ENCODE results near the gene PER2. TPM values are rescaled to one million over a fixed set of nuclear protein-coding genes. Genes with fewer than 3 reads are reported as not detected.

Gene PER2
- total RNA-seq, 1 experiment from 2014 or later: 6.6 TPM

DNA sequence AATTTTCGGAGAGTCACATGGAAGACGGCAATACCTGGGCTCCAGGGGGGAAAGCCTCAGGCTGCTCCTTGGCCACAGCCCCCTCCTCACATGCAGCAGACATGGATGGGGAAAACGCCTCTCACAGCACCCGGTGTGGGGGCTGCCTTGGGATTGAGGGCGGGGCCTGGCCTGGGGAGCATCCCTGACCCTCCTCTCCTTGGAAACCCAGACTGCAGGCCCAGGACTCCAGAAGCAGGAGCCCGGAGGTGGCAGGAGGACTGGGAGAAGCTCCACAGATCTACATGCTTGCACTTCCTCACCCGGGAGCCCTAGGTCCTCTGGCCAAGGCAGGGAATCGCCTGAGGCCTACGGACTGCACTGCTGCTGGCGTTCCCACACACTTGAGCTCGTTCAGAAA is 36.4 kb downstream of the PER2 start (continued):
- TF ChIP-seq, protein P1, sequence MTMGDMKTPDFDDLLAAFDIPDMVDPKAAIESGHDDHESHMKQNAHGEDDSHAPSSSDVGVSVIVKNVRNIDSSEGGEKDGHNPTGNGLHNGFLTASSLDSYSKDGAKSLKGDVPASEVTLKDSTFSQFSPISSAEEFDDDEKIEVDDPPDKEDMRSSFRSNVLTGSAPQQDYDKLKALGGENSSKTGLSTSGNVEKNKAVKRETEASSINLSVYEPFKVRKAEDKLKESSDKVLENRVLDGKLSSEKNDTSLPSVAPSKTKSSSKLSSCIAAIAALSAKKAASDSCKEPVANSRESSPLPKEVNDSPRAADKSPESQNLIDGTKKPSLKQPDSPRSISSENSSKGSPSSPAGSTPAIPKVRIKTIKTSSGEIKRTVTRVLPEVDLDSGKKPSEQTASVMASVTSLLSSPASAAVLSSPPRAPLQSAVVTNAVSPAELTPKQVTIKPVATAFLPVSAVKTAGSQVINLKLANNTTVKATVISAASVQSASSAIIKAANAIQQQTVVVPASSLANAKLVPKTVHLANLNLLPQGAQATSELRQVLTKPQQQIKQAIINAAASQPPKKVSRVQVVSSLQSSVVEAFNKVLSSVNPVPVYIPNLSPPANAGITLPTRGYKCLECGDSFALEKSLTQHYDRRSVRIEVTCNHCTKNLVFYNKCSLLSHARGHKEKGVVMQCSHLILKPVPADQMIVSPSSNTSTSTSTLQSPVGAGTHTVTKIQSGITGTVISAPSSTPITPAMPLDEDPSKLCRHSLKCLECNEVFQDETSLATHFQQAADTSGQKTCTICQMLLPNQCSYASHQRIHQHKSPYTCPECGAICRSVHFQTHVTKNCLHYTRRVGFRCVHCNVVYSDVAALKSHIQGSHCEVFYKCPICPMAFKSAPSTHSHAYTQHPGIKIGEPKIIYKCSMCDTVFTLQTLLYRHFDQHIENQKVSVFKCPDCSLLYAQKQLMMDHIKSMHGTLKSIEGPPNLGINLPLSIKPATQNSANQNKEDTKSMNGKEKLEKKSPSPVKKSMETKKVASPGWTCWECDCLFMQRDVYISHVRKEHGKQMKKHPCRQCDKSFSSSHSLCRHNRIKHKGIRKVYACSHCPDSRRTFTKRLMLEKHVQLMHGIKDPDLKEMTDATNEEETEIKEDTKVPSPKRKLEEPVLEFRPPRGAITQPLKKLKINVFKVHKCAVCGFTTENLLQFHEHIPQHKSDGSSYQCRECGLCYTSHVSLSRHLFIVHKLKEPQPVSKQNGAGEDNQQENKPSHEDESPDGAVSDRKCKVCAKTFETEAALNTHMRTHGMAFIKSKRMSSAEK (CRISPR knock-in tag; IDR thresholded peaks at IDR 0.05; ENCODE audit: borderline replicate concordance): no peak
- TF ChIP-seq ZNF317 (CRISPR knock-in tag; IDR thresholded peaks at IDR 0.05; ENCODE audit: borderline replicate concordance, low read depth) (no peak), ZNF121 (CRISPR knock-in tag; IDR thresholded peaks at IDR 0.05) (no peak), FOXP1 (CRISPR knock-in tag; IDR thresholded peaks at IDR 0.05; ENCODE audit: borderline replicate concordance) (no peak), OVOL2 (CRISPR knock-in tag; IDR thresholded peaks at IDR 0.05; ENCODE audit: borderline replicate concordance) (no peak), GABPB1 (CRISPR knock-in tag; IDR thresholded peaks at IDR 0.05) (no peak)
- TF ChIP-seq, protein P2, sequence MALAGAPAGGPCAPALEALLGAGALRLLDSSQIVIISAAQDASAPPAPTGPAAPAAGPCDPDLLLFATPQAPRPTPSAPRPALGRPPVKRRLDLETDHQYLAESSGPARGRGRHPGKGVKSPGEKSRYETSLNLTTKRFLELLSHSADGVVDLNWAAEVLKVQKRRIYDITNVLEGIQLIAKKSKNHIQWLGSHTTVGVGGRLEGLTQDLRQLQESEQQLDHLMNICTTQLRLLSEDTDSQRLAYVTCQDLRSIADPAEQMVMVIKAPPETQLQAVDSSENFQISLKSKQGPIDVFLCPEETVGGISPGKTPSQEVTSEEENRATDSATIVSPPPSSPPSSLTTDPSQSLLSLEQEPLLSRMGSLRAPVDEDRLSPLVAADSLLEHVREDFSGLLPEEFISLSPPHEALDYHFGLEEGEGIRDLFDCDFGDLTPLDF (CRISPR knock-in tag; IDR thresholded peaks at IDR 0.05): no peak

DNA sequence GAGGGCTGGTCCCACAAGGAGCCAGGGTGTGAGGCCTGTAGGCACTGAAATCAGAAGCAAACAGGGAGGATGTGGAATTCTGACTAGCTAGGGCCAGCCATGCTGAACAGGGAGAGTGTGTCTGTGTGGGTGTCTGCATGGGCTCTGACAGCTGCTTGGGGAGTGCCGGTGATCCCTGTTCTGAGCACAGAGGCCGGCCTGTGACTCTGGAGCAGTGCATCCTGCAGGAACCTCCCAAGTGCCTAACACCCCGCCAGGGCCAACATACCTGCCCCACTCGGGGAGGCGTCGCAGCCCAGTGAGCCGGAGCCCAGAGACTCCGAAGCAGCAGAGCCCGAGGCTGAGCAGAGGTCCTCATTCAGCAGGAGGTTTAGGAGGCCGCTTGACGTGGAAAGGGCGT is 37.1 kb downstream of the PER2 start:
- DNase-seq (ENCODE audit: low spot score): no peak
- ChIA-PET POLR2A (no interaction called here), CTCF (no interaction called here)
- no peak overlapping the region for H3K27ac Mint-ChIP-seq
- H3K4me3 Mint-ChIP-seq: no peak overlapping the region
- H3K9me3 Mint-ChIP-seq: no peaks in the 10 kb centered on the region
- H3K27me3 Mint-ChIP-seq (ENCODE audit: low read depth): no peaks in the 10 kb centered on the region
- ATAC-seq: no peak
- H3K4me1 Mint-ChIP-seq: peaks cover 5% of the 10 kb centered on the region; the same call in 1 of the 2 replicates
- H3K36me3 Mint-ChIP-seq: no peaks in the 10 kb centered on the region
- no peak for TF ChIP-seq SMAD3 (CRISPR knock-in tag; IDR thresholded peaks at IDR 0.05; ENCODE audit: borderline replicate concordance)
- TF ChIP-seq, protein P3, sequence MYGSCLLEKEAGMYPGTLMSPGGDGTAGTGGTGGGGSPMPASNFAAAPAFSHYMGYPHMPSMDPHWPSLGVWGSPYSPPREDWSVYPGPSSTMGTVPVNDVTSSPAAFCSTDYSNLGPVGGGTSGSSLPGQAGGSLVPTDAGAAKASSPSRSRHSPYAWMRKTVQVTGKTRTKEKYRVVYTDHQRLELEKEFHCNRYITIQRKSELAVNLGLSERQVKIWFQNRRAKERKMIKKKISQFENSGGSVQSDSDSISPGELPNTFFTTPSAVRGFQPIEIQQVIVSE (CRISPR knock-in tag; IDR thresholded peaks at IDR 0.05; ENCODE audit: borderline replicate concordance): no peak
- TF ChIP-seq, protein P4, sequence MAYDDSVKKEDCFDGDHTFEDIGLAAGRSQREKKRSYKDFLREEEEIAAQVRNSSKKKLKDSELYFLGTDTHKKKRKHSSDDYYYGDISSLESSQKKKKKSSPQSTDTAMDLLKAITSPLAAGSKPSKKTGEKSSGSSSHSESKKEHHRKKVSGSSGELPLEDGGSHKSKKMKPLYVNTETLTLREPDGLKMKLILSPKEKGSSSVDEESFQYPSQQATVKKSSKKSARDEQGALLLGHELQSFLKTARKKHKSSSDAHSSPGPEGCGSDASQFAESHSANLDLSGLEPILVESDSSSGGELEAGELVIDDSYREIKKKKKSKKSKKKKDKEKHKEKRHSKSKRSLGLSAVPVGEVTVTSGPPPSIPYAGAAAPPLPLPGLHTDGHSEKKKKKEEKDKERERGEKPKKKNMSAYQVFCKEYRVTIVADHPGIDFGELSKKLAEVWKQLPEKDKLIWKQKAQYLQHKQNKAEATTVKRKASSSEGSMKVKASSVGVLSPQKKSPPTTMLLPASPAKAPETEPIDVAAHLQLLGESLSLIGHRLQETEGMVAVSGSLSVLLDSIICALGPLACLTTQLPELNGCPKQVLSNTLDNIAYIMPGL (CRISPR knock-in tag; IDR thresholded peaks at IDR 0.05): no peak
- TF ChIP-seq, protein P1 (CRISPR knock-in tag; IDR thresholded peaks at IDR 0.05; ENCODE audit: borderline replicate concordance): no peak
- TF ChIP-seq, protein P5, sequence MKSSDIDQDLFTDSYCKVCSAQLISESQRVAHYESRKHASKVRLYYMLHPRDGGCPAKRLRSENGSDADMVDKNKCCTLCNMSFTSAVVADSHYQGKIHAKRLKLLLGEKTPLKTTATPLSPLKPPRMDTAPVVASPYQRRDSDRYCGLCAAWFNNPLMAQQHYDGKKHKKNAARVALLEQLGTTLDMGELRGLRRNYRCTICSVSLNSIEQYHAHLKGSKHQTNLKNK (CRISPR knock-in tag; IDR thresholded peaks at IDR 0.05): no peak
- TF ChIP-seq, protein P6, sequence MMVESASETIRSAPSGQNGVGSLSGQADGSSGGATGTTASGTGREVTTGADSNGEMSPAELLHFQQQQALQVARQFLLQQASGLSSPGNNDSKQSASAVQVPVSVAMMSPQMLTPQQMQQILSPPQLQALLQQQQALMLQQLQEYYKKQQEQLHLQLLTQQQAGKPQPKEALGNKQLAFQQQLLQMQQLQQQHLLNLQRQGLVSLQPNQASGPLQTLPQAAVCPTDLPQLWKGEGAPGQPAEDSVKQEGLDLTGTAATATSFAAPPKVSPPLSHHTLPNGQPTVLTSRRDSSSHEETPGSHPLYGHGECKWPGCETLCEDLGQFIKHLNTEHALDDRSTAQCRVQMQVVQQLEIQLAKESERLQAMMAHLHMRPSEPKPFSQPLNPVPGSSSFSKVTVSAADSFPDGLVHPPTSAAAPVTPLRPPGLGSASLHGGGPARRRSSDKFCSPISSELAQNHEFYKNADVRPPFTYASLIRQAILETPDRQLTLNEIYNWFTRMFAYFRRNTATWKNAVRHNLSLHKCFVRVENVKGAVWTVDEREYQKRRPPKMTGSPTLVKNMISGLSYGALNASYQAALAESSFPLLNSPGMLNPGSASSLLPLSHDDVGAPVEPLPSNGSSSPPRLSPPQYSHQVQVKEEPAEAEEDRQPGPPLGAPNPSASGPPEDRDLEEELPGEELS (CRISPR knock-in tag; IDR thresholded peaks at IDR 0.05): no peak
- no peak for TF ChIP-seq JUN (CRISPR knock-in tag; IDR thresholded peaks at IDR 0.05)
- no peak for TF ChIP-seq GRHL2 (CRISPR knock-in tag; IDR thresholded peaks at IDR 0.05; ENCODE audit: insufficient replicate concordance, severe bottlenecking)
- TF ChIP-seq NR3C1 (CRISPR knock-in tag; conservative IDR thresholded peaks at IDR 0.05; ENCODE audit: low read depth): no peak
- TF ChIP-seq, protein P7, sequence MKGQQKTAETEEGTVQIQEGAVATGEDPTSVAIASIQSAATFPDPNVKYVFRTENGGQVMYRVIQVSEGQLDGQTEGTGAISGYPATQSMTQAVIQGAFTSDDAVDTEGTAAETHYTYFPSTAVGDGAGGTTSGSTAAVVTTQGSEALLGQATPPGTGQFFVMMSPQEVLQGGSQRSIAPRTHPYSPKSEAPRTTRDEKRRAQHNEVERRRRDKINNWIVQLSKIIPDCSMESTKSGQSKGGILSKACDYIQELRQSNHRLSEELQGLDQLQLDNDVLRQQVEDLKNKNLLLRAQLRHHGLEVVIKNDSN (CRISPR knock-in tag; IDR thresholded peaks at IDR 0.05): no peak
- TF ChIP-seq, protein P8, sequence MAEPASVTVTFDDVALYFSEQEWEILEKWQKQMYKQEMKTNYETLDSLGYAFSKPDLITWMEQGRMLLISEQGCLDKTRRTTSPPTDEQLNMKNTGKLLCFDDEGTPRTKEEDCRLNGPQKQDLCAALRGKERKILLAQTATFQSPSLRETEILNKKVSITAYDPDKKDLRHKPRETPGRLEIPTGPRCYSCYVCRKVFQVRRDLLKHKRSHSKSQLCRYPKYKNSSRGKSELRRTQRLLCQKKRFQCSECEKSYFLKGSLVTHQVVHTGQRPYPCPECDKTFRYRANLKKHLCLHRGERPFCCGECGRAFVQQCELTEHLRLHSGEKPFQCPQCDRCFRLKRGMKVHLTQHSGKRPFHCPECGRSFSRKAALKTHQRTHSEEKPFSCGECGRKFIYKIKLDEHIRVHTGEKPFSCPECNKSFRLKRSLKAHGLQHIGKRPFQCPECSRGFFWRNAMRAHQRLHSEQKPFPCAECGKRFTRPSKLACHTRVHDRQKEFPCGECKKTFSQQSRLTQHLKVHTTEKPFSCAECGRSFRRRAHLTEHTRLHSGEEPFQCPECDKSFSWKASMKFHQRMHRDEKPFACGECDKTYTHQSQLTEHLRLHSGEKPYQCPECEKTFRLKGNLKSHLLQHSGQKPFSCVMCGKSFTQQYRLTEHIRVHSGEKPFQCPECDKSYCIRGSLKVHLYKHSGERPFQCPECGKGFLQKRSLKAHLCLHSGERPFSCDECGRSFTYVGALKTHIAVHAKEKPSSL (CRISPR knock-in tag; conservative IDR thresholded peaks at IDR 0.05): no peak
